Measurements from ENCODE around the gene UQCC5.

Gene UQCC5

DNA sequence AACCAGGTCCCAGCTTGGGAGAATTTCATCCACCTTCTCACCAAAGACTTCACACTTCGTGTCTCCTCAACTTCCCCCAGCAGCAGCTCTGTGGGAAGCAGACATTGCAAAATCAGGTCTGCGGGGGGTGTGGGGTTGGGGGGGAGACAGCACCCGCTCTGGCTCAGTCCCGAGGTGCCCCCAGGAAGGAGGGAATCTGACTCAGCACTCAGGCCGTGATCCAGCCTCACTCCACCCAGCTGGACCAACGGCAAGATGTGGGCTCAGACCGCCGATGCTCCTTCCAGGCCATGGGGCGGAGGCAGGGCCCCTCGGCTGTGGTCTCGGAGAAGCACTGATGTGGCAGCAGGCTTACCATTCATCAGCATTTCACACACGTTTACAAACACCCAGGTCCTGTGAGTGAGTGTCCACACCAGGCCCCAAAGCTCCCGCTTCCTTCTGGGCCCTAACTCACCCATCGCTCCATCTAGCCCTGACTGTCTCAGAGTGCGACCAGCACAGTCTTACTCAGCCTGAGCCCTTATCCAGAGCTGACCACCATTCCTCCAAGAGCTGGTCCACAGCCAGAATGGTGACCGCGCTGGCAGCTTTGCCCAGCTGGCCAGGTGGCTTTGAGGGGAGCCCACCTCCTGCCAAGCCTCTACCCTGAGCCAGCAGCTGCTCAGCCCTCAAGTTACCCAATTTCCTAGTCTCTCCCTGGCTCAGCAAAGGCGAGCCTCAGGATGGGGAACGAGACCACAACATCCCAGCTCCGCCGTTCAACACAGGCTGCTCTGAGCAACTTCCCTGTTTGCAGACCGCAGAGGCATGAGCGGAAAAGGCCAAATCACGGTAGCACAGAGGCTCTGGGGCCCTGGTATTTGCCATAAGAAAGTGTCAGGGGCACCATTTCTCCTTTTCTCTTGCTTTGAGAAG lies 38.0 kb upstream of the UQCC5 start:
- no peak overlapping the region for H3K4me3 ChIP-seq (ENCODE audit: low read depth, low read length)
- TF ChIP-seq, protein P1, sequence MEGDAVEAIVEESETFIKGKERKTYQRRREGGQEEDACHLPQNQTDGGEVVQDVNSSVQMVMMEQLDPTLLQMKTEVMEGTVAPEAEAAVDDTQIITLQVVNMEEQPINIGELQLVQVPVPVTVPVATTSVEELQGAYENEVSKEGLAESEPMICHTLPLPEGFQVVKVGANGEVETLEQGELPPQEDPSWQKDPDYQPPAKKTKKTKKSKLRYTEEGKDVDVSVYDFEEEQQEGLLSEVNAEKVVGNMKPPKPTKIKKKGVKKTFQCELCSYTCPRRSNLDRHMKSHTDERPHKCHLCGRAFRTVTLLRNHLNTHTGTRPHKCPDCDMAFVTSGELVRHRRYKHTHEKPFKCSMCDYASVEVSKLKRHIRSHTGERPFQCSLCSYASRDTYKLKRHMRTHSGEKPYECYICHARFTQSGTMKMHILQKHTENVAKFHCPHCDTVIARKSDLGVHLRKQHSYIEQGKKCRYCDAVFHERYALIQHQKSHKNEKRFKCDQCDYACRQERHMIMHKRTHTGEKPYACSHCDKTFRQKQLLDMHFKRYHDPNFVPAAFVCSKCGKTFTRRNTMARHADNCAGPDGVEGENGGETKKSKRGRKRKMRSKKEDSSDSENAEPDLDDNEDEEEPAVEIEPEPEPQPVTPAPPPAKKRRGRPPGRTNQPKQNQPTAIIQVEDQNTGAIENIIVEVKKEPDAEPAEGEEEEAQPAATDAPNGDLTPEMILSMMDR (IDR thresholded peaks at IDR 0.05; ENCODE audit: borderline replicate concordance, insufficient read depth, low read depth, low read length), result no peak

DNA sequence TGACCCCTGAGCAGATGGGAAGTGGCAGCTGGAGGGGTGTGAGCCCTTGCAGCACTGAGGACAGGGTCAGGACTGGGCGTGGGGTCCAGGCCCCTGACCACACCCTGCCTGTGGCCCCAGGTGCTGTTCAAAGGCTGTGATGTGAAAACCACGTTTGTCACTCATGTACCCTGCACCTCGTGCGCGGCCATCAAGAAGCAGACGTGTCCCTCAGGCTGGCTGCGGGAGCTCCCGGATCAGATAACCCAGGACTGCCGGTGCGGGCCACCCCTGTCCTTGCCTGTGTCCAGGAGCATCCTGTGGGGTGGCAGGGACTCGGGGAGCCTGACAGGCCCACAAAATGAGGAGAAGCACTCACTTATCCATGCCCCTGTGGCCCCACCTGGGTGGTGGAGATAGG lies 35.4 kb upstream of the UQCC5 start:
- TF ChIP-seq, protein P1 (IDR thresholded peaks at IDR 0.05; ENCODE audit: borderline replicate concordance, insufficient read depth, low read depth, low read length), result no peak
- no peak overlapping the region for H3K4me3 ChIP-seq (ENCODE audit: low read depth, low read length)

DNA sequence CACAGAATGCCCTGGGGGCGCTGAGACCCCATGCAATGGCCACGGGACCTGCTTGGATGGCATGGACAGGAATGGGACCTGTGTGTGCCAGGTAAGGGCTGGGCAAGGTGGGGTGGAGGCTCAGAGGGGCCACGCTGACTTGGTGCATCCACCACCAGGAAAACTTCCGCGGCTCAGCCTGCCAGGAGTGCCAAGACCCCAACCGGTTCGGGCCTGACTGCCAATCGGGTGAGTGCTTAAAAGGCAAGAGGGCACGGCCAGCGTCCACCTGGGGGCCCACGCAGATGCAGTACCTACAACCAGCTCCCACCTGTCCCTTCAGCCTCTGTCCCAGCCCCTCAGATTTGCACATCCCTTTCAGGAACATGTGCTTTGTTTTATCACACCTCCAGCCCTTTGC lies 34.4 kb upstream of the UQCC5 start:
- TF ChIP-seq, protein P1 (IDR thresholded peaks at IDR 0.05; ENCODE audit: borderline replicate concordance, insufficient read depth, low read depth, low read length), result no peak
- no peak overlapping the region for H3K4me3 ChIP-seq (ENCODE audit: low read depth, low read length)

DNA sequence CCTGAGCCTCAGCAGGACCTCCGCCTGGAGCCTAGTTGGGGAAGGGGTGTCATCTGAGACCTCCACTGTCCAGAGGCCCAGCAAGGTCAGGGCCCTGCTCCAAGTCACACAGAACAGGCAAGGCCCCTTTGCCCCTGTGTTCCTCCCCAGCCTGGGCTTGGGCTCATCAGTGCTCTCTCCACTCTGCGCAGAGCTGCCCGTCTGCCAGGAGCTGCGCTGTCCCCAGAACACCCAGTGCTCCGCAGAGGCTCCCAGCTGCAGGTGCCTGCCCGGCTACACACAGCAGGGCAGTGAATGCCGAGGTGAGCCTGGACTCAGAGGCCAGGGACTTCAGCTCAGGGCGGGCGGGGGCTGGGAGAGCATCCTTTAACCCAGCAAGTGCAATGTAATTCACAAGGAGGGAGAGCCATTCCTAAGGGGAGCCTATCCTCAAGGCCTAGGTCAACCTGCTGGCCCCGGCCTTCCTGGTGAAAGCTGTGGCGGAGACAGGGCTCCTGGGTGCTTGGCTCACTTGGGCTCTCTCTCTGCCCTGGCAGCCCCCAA lies 33.5 kb upstream of the UQCC5 start:
- TF ChIP-seq, protein P1 (IDR thresholded peaks at IDR 0.05; ENCODE audit: borderline replicate concordance, insufficient read depth, low read depth, low read length), result no peak
- no peak overlapping the region for H3K4me3 ChIP-seq (ENCODE audit: low read depth, low read length)

DNA sequence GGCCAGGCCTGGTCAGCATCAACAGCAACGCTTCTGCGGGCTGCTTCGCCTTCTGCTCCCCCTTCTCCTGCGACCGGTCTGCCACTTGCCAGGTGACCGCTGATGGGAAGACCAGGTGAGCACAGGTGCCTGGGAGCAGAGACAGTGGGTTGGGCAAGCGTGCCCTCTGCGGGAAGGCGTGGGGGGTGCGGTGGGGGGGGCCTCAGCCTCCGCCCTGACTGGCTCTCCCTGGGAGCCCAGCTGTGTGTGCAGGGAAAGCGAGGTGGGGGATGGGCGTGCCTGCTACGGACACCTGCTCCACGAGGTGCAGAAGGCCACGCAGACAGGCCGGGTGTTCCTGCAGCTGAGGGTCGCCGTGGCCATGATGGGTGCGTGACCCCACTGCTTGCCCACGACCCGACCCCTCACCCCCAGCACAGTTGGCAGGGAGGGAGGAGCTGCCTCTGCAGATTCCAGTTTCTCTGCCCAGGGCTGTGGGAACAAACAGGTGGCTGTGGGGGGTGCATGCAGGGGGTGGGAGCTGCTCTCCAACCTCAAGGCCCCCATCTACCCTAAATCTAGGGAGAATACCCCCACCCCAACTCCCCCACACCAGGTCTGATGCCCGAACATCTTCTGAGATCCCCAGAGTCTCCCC lies 32.5 kb upstream of the UQCC5 start:
- TF ChIP-seq, protein P1 (IDR thresholded peaks at IDR 0.05; ENCODE audit: borderline replicate concordance, insufficient read depth, low read depth, low read length), result no peak
- no peak overlapping the region for H3K4me3 ChIP-seq (ENCODE audit: low read depth, low read length)

DNA sequence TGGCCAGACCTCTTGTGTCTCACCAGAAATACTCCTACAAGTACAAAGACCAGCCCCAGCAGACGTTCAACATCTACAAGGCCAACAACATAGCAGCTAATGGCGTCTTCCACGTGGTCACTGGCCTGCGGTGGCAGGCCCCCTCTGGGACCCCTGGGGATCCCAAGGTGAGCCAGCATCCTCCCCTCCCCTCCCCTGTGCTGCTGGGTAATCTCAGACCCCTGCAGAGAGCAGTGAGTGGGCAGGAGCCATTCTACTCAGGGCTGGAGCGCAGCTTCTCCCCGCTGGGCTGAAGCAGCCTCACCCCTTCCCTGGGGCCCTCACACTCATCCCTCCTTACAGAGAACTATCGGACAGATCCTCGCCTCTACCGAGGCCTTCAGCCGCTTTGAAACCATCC lies 31.4 kb upstream of the UQCC5 start:
- H3K4me3 ChIP-seq (ENCODE audit: low read depth, low read length), result no peak overlapping the region
- TF ChIP-seq, protein P1 (IDR thresholded peaks at IDR 0.05; ENCODE audit: borderline replicate concordance, insufficient read depth, low read depth, low read length), result no peak

Measured in GM12875 (cell line).